Keratinocyte (primary cell): Measurements from ENCODE around the gene SYNE1. TPM values are rescaled to one million over a fixed set of nuclear protein-coding genes. Genes with fewer than 3 reads are reported as not detected.
"Not testable (repeated sequence)": the region's sequence is repeated elsewhere in the genome, so short reads cannot be mapped to it uniquely, and the experiment has no call there.

Experiments used
- DNase-seq: peaks from one replicate; pipeline ENCODE4 v3.0.0-alpha.2; 2011; ENCODE audit warnings: low read depth, missing footprints, low spot score
- FAIRE-seq: peaks from 2 replicates; lab custom pipeline; 2011; peaks lifted over from hg19 to GRCh38; lab: Jason Lieb, UNC
- H2AFZ ChIP-seq: 2 replicates; pipeline ENCODE4 v1.6.0; 2012; ENCODE audit warnings: low read length, control low read depth, inconsistent platforms; ENCODE audit not compliant: control insufficient read depth
- H3K27ac ChIP-seq: 2 replicates; pipeline ENCODE4 v1.5.1; 2011; ENCODE audit warnings: low read length; ENCODE audit not compliant: control insufficient read depth, insufficient read depth
- H3K27me3 ChIP-seq: 3 replicates; pipeline ENCODE4 v1.6.0; 2011; ENCODE audit warnings: low read length; ENCODE audit not compliant: control insufficient read depth, insufficient read depth; ENCODE audit errors: extremely low read depth
- H3K36me3 ChIP-seq, 2 experiments: 2 replicates in 1 of 2; 3 replicates in 1 of 2; pipeline ENCODE4 v1.5.1; 2011; ENCODE audit warnings: low read length in 2 of 2, mild to moderate bottlenecking in 1 of 2; ENCODE audit not compliant: control insufficient read depth in 2 of 2, insufficient read depth in 2 of 2; ENCODE audit errors: extremely low read depth in 1 of 2
- H3K4me1 ChIP-seq: 3 replicates; pipeline ENCODE4 v1.5.1; 2011; ENCODE audit warnings: low read length; ENCODE audit not compliant: control insufficient read depth, insufficient read depth; ENCODE audit errors: extremely low read depth
- H3K4me2 ChIP-seq: 3 replicates; pipeline ENCODE4 v1.6.0; 2011; ENCODE audit warnings: low read depth, low read length; ENCODE audit not compliant: control insufficient read depth, insufficient read depth; ENCODE audit errors: extremely low read depth
- H3K4me3 ChIP-seq, 3 experiments: fragments of 200-600 bp in 1 of 3; sonication (generic) in 1 of 3; 2 replicates in 2 of 3; 3 replicates in 1 of 3; pipeline ENCODE4 v1.5.1; 2011 to 2016; ENCODE audit warnings: low read length in 3 of 3, mild to moderate bottlenecking in 3 of 3, control low read depth in 2 of 3, inconsistent platforms in 1 of 3, low read depth in 1 of 3, mixed read lengths in 1 of 3, mixed run types in 1 of 3, moderate library complexity in 1 of 3; ENCODE audit not compliant: control insufficient read depth in 2 of 3, insufficient read depth in 2 of 3; ENCODE audit errors: extremely low read depth in 1 of 3
- H3K79me2 ChIP-seq: 2 replicates; pipeline ENCODE4 v1.6.0; 2012; ENCODE audit warnings: low read length; ENCODE audit not compliant: control insufficient read depth, insufficient read depth
- H3K9ac ChIP-seq: 3 replicates; pipeline ENCODE4 v1.6.0; 2011; ENCODE audit warnings: low read length; ENCODE audit not compliant: control insufficient read depth, insufficient read depth; ENCODE audit errors: extremely low read depth
- H3K9me1 ChIP-seq: 3 replicates; pipeline ENCODE4 v1.6.0; 2011; ENCODE audit warnings: low read length; ENCODE audit not compliant: control insufficient read depth, insufficient read depth; ENCODE audit errors: extremely low read depth
- H3K9me3 ChIP-seq: 2 replicates; pipeline ENCODE4 v1.5.1; 2012; ENCODE audit warnings: low read depth, low read length; ENCODE audit not compliant: control insufficient read depth
- H4K20me1 ChIP-seq: 3 replicates; pipeline ENCODE4 v1.6.0; 2011; ENCODE audit warnings: low read length; ENCODE audit not compliant: control insufficient read depth, insufficient read depth; ENCODE audit errors: extremely low read depth
- CTCF ChIP-seq, 3 experiments: IDR thresholded peaks in 1 of 3; conservative IDR thresholded peaks in 1 of 3; optimal IDR thresholded peaks in 1 of 3; 2 replicates in 2 of 3; 3 replicates in 1 of 3; pipeline versions ENCODE3 to v1.5.1; 2011; ENCODE audit warnings: low read length in 3 of 3, mild to moderate bottlenecking in 3 of 3, moderate library complexity in 2 of 3, control low read depth in 1 of 3, inconsistent platforms in 1 of 3; ENCODE audit not compliant: insufficient read depth in 2 of 3; ENCODE audit errors: extremely low read depth in 1 of 3
- EZH2 ChIP-seq: IDR thresholded peaks from one replicate; pipeline ENCODE4 v1.6.1; 2012; ENCODE audit warnings: inconsistent platforms, mild to moderate bottlenecking, low read length, moderate library complexity
- dilution Hi-C: fragments of 300-500 bp; cut with MboI; formaldehyde crosslinking; loops from one replicate; pipeline ENCODE4 v1.7.0; 2020; ENCODE audit warnings: low sequenced_read_pairs; ENCODE audit not compliant: extremely low pct_ligation_motif_present
- polyA plus RNA-seq, 5 experiments: library from polyadenylated mRNA; depleted of rRNA in 3 of 5; stranded (reverse) in 3 of 5; stranded (forward) in 1 of 5; unstranded in 1 of 5; fragments of >200 nt; gene quantifications; 1 replicate in 1 of 5; 2 replicates in 3 of 5; 3 replicates in 1 of 5; pipeline versions ENCODE4 v1.2.1 to v1.2.3, GENCODE V29; 2011 to 2012; ENCODE audit warnings: missing spikeins in 2 of 5, low read depth in 1 of 5, low replicate concordance in 1 of 5

The SYNE1 gene
- polyA plus RNA-seq, 1 donor (not counting 4 experiments of a cell fraction or from before 2014, with no cell fraction given): 4.0 TPM

GRCh38 chr6:152529369-152529768, 107.8 kb downstream of the SYNE1 start:
- H3K79me2 ChIP-seq: no peaks in the 10 kb centered on the region
- no peaks in the 10 kb centered on the region for H3K36me3 ChIP-seq
- H3K9me1 ChIP-seq: no peaks in the 10 kb centered on the region
- TF ChIP-seq EZH2: no peak
- no peak for TF ChIP-seq CTCF (optimal IDR thresholded peaks at IDR 0.05 in 1 of 3, IDR thresholded peaks at IDR 0.05 in 1 of 3, conservative IDR thresholded peaks at IDR 0.05 in 1 of 3; ENCODE audit: extremely low read depth in 1 of 3, insufficient read depth in 2 of 3, low read length in 3 of 3)
- dilution Hi-C loops: no loop called here
- H3K4me2 ChIP-seq: no peak overlapping the region
- no peak for DNase-seq
- FAIRE-seq: no peak
- no peak overlapping the region for H2AFZ ChIP-seq
- no peaks in the 10 kb centered on the region for H3K4me1 ChIP-seq
- no peak overlapping the region for H3K9ac ChIP-seq
- H3K27me3 ChIP-seq: no peaks in the 10 kb centered on the region
- H3K27ac ChIP-seq: no peak overlapping the region
- H3K9me3 ChIP-seq: no peaks in the 10 kb centered on the region
- no peaks in the 10 kb centered on the region for H4K20me1 ChIP-seq
- H3K4me3 ChIP-seq: no peak overlapping the region

- H3K27ac ChIP-seq, H3K9ac ChIP-seq, H3K9me3 ChIP-seq, H3K9me1 ChIP-seq, H3K79me2 ChIP-seq, H3K36me3 ChIP-seq, H4K20me1 ChIP-seq, dilution Hi-C loops, H2AFZ ChIP-seq, H3K4me1 ChIP-seq, H3K4me3 ChIP-seq, H3K4me2 ChIP-seq, H3K27me3 ChIP-seq, DNase-seq, FAIRE-seq: not testable (repeated sequence)
Observed at GRCh38 chr6:152514120-152514519, 123.0 kb downstream of the SYNE1 start.

GRCh38 chr6:152509916-152510315, 127.2 kb downstream of the SYNE1 start:
- Histone ChIP-seq H3K27me3 (no peaks in the 10 kb centered on the region), H4K20me1 (no peaks in the 10 kb centered on the region), H3K9me1 (no peaks in the 10 kb centered on the region), H3K36me3 (no peaks in the 10 kb centered on the region), H3K4me3 (no peak overlapping the region), H3K27ac (no peak overlapping the region), H3K9me3 (no peaks in the 10 kb centered on the region), H3K9ac (no peak overlapping the region), H3K79me2 (no peaks in the 10 kb centered on the region), H3K4me1 (no peaks in the 10 kb centered on the region), H3K4me2 (no peak overlapping the region), H2AFZ (no peak overlapping the region)
- dilution Hi-C loops: no loop called here
- FAIRE-seq (no peak), DNase-seq (no peak)
- TF ChIP-seq EZH2 (no peak), CTCF (optimal IDR thresholded peaks at IDR 0.05 in 1 of 3, IDR thresholded peaks at IDR 0.05 in 1 of 3, conservative IDR thresholded peaks at IDR 0.05 in 1 of 3; ENCODE audit: extremely low read depth in 1 of 3, insufficient read depth in 2 of 3, low read length in 3 of 3) (no peak)
